HG03159 (cell line): ENCODE results near the gene ATP10B.

Experiments
- ATAC-seq: cut with Tn5 transposase; IDR thresholded peaks from one replicate; pipeline ENCODE4 v1.9.1; 2021; ENCODE audit warnings: mild to moderate bottlenecking, moderate library complexity; ENCODE audit not compliant: unreplicated experiment

The ATP10B gene

DNA sequence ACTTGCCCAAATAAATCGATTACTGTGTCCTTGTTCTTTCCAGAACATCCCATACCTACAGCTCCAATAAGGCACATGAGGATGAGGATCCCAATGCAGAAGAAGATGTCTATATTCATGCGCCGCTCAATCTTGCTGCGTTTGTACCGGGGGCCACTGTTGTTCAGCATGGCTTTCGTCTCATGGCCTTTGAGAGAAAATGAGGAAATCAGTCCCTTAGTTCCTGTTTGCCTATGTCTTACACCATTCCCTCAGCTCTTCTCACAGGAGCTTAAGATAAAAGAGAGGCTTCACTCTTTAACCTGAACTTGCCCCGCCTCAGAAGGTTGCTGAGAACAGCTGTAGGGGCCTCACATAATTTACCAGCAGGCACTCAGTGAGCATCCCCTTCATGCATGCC lies 211.6 kb downstream of the ATP10B start:
- no peak for ATAC-seq

- no peak for ATAC-seq
These were observed 213.8 kb downstream of the ATP10B start for GRCh38 chr5:160638161-160638742.

DNA sequence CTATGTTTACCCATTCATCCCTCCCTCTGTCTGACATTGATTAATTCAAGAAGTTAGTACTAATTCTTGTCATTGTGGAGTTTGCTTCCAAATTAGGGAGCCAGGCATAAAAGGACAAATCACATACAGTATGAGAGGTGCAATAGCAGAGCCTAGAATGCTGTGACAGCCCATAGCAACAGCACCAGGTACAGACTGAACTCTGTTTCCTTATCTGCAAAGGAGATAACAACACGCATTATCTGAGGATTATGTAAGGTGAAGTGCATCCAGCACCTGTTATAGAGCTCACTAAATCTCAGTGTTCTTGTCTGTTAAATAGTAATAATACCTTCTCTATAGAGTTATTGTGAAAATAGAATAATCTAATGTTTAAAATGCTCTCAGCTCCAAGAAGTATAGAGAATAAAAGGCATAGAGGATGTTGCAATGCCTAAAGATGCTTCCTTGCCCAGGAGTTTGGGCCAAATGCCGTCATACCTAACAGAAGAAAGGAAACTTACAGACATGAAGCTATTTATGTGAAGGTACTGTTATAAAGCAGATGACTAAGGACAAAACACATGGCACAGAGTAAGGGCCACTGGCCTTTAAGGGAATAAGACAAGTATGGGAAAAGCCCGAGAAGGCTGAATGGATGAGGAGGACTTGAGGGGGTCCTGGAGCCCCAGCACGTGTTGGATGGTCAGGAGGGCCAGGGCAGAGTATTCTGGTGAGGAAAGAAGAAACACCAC lies 214.5 kb downstream of the ATP10B start:
- ATAC-seq = no peak

DNA sequence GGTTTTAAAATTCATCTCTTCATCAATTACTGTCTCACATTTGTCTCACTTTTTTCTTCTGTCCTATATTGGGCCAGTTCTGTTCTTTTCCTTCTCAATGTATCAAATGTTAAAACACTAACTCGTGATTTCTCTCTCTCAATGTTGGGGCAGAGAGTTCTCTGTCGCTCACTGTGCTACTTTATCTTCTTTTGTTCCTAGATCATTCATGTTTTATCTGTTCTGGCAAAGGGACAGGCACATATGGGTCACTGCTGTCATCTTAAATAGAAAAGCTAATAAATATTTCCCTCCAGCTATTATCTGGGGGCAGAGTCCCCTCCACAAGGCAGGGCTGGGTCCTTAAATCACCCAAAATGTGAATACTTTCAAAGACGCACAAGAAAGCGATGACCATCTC lies 216.3 kb downstream of the ATP10B start:
- no peak for ATAC-seq

DNA sequence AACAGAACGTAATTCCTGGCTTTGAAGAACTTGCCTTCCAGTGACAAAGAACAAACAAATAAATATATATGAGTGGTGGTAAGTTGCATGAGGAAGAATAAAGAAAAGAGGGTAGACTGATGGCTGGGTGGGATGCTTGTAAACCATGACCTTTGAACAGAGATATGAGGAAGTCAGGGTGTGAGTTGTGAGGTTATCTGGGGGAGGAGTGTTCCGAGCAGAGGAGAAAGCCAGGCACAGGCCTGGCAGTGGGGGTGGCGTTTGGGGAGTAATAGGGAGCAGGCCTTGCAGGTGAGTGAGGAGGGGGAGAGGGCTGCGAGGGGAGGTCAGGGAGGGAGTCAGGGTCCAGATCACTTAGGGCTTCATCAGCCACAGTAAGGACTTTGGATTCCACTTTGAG lies 217.0 kb downstream of the ATP10B start:
- ATAC-seq = no peak

DNA sequence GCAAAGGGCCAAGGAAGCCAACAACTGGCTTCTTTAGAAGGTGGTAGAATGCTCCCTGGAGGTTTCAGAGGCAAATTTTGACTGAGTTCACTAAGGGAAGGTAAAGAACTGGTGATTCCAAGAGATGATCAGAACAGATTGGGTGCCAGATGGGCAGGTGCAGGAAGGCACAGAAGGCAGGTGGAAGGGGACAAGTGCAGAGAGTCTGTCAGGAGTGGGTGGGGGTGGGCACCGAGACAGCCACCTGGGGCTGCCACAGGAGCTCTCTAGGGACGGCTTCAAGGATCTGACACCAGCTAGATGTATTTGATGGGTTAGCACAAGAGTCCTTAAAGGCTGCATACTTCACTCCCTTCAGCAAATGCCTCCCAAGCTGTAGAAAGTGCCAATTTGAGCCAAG lies 223.0 kb downstream of the ATP10B start:
- no peak for ATAC-seq

- ATAC-seq = no peak
These were observed 223.4 kb downstream of the ATP10B start for GRCh38 chr5:160628619-160628968.

GRCh38 chr5:160627921-160628618 lies 223.9 kb downstream of the ATP10B start:
- ATAC-seq = no peak

- no peak for ATAC-seq
These were observed 225.7 kb downstream of the ATP10B start for GRCh38 chr5:160626322-160626721.

DNA sequence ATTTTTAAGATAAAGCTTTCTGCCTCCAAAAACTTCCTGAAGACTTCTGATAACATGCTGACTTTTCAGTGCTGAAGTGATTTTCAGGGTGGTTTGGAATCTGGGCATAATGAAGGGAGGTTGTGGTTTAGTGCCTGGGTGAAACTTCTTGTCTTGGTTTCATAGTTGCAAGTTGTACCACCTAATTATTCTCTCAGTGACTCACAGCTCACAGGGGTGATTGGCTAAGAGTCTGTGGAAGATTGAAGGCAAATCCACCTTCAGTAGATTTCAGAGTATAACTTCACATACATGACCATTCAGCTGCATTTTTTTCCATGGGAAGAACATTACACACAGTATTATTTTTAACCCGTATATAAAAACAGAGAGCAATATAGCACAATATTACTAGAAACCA lies 230.5 kb downstream of the ATP10B start:
- no peak for ATAC-seq

GRCh38 chr5:160620401-160620800 lies 231.6 kb downstream of the ATP10B start:
- ATAC-seq = no peak

DNA sequence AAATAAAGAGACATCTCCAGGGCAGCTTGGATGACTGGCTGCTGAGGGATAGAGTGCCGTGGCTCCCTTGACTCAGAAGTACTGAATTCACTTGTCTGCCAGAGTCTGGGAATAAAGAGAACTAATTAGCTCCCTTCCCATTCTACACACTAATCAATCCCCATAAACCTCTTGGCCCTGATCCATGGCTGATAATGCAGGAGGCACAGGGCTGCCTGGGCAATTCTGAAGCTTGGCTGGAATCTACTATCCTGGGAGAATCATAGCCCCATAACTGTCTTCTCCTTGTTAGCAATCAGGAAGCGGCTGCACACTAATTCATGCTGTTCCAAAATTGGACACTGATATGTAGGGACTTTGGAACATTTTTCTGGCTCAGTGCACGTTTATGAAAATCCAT lies 232.6 kb downstream of the ATP10B start:
- ATAC-seq = no peak

DNA sequence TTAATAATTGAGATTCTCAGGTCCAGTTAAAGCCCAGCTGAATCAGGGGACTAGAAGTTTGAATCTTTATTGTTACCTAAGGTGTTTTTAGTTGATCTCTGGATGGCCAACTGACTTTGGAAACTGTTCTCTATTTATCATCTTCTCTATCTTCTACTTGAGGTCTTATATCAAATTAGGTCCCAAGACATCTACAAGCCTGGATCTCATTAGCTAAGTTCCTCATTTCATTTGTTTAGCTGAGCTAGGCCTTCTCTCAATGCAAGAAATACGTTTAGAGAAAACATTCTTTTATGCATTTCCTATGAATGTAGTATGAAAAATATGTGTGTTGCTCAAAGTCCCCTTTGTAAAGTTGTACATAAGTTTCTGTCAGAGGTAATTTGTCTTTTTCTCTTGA lies 233.7 kb downstream of the ATP10B start:
- ATAC-seq = no peak

DNA sequence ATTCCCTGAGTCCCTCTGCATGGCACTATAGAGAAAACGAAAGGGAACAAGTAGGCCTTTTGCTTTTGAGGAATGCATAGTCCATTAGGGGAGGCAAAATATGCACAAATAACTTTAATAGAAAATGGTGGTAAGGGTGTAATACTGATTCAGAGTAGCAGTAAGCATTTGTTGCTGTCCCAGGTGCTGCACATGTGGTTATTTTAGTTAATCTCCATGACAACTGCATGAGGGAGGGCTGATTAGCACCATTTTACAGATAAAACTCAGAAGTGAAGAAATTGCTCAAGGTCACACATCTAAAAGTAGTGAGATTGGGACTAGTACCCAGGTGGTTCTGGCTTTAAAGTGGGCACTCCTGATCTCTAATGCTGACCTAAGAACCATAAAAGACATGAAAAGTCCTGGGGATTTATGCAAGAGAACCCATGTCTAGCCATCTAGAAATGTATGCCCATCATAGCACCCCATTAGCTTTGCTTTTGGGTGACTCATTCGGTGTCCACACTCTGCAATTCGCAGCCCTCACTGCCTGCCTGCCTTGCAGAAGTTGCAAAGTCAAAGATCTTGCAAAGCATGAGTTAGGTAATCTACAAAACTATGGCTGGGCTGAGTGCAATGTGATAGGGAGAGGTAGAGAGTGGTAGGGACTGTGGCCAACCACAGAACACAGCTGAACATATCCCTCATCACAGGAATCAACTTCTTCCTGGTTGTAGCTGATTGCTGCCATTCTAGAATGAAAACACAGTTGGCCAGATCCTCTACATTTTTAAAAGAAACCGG lies 235.1 kb downstream of the ATP10B start:
- ATAC-seq = no peak

DNA sequence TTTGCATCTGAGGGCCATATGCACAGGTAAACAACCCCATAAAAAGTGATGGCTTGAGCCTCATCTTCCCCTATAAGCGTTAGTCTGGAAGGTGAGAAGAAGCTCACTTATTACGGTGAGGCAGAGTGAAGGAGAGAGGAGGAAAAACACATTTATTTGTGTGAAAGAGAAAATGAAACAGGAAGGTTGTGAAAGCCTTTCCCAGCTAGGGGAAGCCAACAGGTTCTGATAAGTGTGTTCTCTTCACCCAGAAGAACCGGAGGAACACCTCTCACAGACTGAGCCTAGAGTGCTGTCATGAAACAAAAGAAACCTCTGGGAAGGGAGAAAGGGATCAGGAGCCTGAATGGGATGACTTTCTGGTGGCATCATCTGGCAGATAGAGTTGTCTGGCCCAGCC lies 237.9 kb downstream of the ATP10B start:
- no peak for ATAC-seq

- ATAC-seq = no peak
These were observed 246.7 kb downstream of the ATP10B start for GRCh38 chr5:160605266-160605665.

- ATAC-seq = no peak
These were observed 247.5 kb downstream of the ATP10B start for GRCh38 chr5:160604484-160604883.

DNA sequence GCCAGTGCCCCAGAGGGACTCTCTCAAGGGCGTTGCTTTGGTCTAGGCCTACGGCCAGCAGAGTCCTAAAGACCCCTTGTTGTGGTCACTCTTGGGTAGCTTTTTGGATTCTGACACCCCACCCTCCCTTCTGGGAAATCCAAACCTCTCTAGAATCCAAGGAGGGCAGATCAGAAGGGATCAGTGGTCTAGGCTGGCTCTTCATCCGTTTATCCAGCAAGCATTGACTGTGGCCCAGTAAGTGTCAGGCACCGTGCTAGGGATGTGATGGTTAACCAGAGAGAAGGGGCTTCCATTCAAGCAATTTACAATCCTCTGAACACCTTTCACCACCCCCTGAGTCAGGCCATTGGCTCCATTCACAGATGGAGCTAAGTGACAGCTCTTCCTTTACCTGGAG lies 249.3 kb downstream of the ATP10B start:
- ATAC-seq = no peak

DNA sequence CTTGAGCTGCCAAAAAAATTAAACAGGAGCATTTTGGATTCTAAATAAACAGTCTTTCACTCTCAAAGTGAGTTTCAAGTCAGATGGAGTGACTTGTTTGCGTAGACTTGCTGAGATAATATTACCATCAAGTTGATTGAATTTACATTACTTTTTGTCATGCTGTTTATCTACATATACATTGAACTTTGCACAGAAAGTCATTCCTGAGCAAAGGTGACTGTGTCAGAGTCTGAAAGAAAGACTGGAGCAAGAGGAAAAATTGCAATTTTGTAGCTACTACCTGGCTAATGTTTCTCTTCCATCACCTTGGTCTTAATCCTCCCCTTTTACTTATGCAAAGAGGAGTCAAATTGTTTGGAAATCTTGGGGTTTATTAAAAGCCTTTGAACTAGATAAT lies 251.0 kb downstream of the ATP10B start:
- ATAC-seq = no peak

DNA sequence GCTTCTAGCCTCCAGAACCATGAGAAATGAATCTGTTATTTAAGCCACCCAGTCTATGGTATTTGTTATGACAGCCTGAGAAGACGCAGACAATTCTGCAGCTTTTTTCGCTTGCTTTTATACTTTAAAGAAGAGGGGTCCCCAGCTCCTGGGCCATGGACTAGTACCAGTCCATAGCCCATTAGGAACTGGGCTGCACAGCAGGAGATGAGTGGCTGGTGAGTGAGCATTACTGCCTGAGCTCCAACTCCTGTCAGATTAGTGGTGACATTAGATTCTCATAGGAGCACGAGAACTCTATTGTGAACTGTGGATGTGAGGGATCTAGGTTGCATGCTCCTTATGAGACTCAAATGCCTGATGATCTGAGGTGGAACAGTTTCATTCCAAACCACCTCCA lies 278.7 kb downstream of the ATP10B start:
- no peak for ATAC-seq

GRCh38 chr5:160567031-160567705 lies 284.8 kb downstream of the ATP10B start:
- ATAC-seq = no peak
